Stimulated activated CD4-positive, alpha-beta T cell treated with anti-CD3 and anti-CD28 coated beads, Interleukin-15, amount 100 ng/mL, for 24 hours (primary cell): ENCODE results near the gene MIGA2.

Source experiments
- DNase-seq: peaks from one replicate; pipeline ENCODE4 v3.0.0-alpha.2; 2020

Gene MIGA2

GRCh38 chr9:129074106-129074505 lies 37.7 kb downstream of the MIGA2 start:
- DNase-seq: no peak

DNA sequence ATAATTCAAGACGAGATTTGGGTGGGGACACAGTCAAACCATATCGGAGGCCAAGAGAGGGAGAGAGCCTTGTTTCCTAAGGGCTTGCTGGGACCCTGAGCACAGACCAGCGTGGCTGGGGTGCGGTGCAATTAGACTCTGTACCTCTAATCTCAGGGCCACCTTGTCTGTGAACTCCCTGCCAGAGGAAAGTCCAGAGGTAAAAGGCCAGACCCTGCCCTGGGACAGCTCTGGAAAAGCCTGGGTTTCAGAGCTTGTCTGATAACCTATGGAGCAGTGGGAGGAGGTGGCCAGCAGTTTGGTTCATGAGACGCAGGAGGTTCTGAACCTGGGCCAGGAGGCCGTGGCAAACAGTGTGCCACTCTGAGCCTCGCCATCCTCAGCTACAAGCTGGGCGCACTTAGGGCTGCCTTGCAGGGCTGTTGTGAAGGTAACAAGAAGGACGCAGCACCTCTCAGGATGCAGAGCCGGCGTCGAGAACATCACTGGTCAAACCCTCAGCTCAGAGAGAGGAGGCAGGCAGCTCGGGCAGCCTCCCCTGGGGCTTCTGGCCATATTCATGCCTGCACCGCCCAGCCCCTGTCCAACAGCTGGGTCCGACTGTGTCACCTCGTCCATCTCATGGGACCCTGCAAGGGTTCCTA lies 39.7 kb downstream of the MIGA2 start:
- DNase-seq: no peak

GRCh38 chr9:129076640-129077037 lies 40.2 kb downstream of the MIGA2 start:
- DNase-seq: no peak

- no peak for DNase-seq
Observed at GRCh38 chr9:129077236-129077635, 40.8 kb downstream of the MIGA2 start.

DNA sequence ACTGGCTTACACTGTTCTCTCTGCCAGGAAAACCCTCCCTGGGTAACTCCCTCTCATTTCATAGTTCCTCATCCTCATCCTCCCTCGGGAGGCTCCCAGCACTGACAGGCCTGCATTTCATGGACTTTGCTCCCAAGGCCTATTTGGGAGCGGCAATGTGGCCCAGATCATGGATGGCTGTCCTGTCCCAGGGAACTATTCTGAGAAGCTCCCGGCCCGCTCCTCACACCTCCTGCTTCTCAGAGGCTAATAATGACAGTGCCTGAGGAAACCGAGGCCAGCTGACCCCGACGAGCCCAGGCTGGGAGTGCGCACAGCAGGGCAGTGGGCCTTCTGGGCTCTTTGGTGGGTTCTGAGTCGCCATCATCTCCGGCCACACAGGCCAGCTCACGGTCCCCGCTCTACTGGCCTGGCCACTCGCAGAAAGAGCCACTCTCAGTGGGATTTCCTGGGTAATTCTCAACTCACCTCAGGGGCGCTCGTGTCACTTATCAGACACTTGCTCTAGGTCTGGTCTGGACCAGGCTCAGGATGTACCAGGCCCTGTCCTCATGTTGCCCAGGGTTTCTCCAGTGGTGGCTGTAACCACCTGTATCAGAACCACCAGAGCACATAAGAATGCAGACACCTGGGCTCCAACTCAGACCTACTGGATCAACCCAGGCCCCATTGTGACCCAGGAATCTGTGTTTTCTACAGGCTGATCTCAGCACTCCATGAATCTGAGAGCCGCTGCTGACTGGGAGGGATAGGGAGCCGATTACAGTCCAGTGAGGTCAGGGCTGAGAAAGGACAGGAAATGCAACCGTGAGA lies 42.5 kb downstream of the MIGA2 start:
- no peak for DNase-seq

- DNase-seq: no peak
Observed at GRCh38 chr9:129079829-129080228, 43.4 kb downstream of the MIGA2 start.

DNA sequence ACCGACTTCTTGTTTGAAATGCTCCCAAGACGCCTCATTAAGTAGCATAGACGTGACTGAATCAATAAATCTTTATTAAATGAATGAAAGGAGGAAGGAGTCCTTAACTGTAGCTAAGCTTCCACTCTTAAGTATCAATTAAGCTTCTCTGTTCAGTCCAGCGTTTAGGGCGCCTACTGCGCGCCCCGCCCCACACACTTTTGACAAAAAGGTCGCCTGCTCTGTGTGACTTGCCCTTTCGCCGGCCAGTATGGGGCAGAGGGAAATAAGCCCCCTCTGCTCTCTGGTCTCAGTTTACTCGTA lies 43.8 kb downstream of the MIGA2 start:
- DNase-seq: no peak

- DNase-seq: peak; percentile 99
Observed at GRCh38 chr9:129080601-129081387, 44.4 kb downstream of the MIGA2 start, which contains the start of gene DOLPP1. Gene DOLPP1, plus strand, starts transcription at chr9:129081111. Its CDS starts 21 bp downstream, at chr9:129081132.

- DNase-seq: peak; percentile 46
Observed at GRCh38 chr9:129081388-129081904, 45.0 kb downstream of the MIGA2 start.

DNA sequence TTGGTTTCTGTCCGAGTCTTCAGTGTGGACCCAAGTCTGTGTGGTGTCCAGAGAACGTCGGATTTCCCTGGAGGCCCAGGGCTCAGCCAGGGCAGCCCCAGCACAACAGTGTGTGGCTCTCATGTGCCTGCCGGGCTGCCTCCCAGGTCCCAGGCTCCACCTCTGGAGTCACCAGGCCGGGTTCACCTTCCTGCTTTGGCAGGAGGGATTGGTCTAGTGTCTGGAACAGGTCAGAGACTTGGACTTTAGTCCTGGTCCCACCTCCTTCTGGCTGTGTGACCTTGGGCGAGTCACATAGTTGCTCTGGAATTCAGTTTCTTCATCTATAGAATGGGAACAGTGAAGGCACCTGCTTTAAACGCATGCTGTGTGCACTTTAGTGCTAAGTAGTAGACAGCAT lies 47.7 kb downstream of the MIGA2 start:
- DNase-seq: no peak

- no peak for DNase-seq
Observed at GRCh38 chr9:129089246-129089645, 52.8 kb downstream of the MIGA2 start.

- no peak for DNase-seq
Observed at GRCh38 chr9:129093602-129094386, 57.4 kb downstream of the MIGA2 start.

DNA sequence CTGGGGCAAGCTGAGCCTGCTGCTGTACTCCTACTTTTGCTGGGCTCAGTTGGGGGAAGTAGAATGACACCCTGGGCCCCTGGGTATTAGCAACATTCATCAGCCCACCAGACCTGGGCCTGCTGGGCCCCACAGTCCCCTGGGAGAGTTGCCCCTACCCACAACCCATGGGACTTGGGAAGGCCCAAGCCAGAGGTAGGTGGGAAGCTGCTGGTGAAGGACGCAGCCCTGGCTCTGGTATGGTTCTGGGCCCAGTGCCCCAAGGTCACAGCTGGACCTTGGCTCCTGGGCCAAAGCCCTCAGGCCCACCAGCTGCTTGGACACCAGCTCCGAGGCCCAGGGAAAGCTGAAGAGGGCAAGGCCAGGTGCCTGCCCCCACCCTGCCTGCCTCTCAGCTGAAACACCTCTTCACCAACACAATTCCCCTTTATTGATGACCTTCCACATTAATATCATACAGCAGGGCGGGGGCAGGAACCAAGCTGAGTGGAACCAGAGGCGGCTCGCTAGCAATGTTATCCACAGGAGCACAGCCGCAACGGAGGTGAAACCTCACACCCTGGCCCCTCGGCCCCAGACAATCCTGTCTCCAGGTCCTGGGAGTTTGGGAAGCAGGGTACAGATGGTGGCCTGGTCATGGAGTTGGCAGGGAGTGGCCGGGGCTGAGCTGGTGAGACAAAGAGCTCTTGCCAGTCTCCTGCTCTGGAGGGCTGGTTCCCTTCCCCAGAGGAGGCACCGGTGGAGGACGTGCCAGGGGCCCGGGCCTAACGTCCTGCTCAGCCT lies 58.2 kb downstream of the MIGA2 start:
- no peak for DNase-seq

DNA sequence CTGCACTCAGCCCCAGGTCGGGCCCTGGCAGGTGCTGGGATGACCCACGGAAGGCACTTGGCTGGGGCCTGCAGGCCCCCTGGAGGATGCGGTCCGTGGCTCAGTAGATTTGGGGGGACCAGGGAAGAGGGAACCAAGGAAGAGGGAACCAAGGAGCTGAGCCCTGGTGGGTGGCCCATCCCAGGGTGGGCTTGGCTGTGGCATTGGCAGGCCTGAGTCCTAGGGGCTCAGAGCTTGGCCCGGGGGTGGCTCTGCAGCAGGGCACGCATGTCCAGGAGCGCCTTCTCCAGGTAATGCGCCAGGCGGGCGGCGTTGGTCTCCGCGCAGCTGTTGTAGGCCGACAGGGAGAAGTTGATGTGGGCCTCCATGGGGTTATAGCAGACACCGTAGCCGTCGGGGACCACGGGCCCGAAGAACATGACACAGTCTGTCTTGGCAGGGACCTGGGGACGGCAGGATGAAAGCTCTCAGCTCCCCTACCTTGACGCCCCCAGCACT lies 58.8 kb downstream of the MIGA2 start:
- no peak for DNase-seq

DNA sequence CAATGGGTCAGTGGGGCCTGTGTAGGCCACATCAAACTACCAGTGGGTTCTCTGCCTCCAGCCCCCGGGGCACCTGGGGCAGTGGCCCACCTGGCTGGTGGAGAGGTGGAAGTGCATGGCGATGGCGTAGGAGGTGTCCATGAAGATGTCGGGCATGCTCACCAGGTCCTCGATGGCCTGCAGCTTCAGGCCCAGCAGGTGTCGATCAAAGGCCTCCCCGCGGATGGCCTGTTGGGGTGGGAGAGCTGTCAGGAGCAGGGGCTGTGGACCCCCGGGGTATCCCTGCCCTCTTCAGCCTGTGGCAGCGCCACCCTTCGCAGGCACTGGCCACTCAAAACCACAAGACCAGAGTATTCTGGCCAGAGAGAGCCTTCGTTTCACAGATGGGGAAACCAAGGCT lies 59.5 kb downstream of the MIGA2 start:
- DNase-seq: no peak

DNA sequence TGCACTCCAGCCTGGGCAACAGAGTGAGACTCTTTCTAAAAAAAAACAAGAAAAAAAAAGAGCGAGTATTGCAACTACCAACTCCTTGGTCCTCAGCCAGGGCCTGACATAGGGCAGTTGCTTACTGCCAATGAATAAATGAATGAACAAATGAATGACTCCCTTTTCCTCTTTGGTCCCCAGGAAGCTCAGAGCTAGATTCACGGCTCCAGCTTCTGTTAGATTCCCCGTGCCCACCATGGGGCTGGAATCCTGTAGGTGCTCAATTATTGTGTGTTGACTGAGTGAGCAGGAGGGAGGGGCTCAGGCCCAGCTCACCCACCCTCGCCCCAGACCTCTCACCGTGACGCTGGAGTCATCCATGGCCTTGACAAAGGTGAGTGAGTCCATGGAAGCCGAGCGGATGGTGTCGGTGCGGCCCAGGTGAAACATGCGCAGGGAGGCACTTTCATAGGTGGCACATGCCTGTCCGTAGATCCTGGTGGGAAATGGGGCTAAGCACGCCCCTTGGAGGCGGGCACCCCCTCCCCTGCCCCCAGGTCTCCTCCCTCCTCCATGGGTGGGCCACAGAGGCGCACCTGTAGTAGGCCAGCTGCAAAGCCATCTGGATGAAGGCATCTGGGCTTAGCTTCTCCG lies 61.4 kb downstream of the MIGA2 start:
- DNase-seq: no peak

- no peak for DNase-seq
Observed at GRCh38 chr9:129098328-129098727, 61.9 kb downstream of the MIGA2 start.

GRCh38 chr9:129100383-129101169 lies 64.2 kb downstream of the MIGA2 start:
- no peak for DNase-seq

DNA sequence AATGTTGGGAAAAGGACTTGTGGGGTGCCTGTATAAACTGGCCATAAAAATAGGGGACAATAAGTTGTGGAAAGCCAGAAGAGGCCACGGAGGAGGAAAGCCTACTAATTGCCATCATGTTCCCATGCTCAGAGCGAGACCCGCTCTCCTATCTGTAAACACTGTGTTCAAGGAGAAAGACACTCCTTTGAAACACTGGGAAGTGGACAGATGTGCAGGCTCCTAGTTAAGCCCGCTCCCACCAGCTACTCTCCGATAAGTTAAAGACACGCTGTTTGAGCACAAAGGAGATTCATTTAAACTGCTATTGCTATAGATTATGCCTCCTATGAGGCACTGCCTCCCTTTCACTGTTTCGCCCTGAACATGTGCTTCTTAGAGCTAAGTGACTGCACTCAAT lies 64.9 kb downstream of the MIGA2 start:
- DNase-seq: no peak

GRCh38 chr9:129102095-129102525 lies 65.7 kb downstream of the MIGA2 start:
- DNase-seq: no peak
